GM10266 (cell line): Measurements from ENCODE around the gene PRC1.

Experiments used
- DNase-seq: peaks from one replicate; pipeline ENCODE4 v3.0.0; 2012; ENCODE audit errors: extremely low spot score
- TF ChIP-seq, protein P1 (sequence below): IDR thresholded peaks from 2 replicates; pipeline ENCODE4 v1.5.1; 2012; ENCODE audit warnings: mild to moderate bottlenecking, low read depth; ENCODE audit not compliant: control insufficient read depth, insufficient read depth; ENCODE audit errors: missing control alignments

The PRC1 gene

GRCh38 chr15:90988296-90988695 is 6.0 kb downstream of the PRC1 start:
- TF ChIP-seq, protein P1, sequence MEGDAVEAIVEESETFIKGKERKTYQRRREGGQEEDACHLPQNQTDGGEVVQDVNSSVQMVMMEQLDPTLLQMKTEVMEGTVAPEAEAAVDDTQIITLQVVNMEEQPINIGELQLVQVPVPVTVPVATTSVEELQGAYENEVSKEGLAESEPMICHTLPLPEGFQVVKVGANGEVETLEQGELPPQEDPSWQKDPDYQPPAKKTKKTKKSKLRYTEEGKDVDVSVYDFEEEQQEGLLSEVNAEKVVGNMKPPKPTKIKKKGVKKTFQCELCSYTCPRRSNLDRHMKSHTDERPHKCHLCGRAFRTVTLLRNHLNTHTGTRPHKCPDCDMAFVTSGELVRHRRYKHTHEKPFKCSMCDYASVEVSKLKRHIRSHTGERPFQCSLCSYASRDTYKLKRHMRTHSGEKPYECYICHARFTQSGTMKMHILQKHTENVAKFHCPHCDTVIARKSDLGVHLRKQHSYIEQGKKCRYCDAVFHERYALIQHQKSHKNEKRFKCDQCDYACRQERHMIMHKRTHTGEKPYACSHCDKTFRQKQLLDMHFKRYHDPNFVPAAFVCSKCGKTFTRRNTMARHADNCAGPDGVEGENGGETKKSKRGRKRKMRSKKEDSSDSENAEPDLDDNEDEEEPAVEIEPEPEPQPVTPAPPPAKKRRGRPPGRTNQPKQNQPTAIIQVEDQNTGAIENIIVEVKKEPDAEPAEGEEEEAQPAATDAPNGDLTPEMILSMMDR = no peak

DNA sequence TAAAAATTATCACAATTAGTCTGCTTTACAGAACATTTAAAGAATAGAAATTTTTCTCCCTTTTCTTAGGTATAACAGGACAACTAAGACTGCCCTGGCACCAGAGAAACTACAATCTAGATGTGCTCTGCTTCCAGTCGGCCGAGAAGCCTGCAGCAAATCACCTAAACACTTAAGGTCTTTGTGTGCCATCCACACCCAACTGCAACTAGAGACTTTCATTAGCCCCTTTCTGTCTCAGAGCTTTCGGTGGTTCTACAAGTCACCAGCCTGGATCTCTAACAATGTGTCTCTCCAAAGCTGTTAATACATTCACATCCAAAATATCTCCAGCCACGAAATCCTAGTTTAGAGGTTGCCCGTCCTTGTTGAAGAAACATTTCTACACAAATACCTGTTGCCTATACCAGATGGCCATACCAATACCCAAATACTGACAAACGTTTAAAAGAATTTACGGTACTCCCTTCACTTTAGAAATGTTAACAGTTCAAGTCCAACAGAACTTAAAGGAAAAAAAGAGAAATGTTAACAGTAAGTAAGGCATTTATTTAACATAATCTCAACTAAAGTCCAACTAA is 6.7 kb downstream of the PRC1 start:
- TF ChIP-seq, protein P1 = no peak
- no peak for DNase-seq

More at GRCh38 chr15:90988296-90988695, 6.0 kb downstream of the PRC1 start:
- DNase-seq = no peak

DNA sequence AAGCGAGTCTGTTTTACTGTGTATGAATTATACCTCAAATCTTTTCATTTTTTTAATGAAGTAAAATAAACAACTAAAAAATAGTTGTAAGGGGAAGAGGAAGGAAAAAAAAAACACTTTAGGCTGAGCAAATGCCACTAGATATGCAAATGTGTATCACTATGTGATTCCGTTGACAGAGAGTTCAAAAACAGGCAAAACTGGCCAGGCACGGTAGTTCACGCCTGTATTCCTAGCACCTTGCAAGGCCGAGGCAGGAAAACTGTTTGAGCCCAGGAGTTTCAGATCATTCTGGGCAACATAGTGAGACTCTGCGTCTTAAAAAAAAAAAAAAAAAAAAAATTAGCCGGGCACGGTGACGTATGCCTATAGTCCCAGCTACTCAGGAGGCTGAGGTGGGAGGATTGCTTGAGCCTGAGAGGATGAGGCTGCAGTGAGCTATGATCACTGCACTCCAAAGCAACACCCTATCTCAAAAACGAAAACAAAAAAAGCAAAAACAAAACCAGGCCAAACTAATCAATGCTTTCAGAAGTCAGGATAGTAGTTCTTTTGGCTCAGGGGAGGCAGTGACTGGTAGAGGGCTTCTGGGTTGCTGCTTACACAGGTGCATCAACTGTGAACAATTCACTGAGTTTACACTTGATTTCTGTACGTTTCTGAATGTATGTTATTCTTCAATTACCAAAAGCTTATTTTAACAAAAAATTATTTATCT is 7.4 kb downstream of the PRC1 start:
- TF ChIP-seq, protein P1 = no peak
- DNase-seq = no peak

- no peak for DNase-seq
- TF ChIP-seq, protein P1 = no peak
Observed at GRCh38 chr15:90982135-90982534, 12.2 kb downstream of the PRC1 start.

GRCh38 chr15:90981681-90982080 is 12.7 kb downstream of the PRC1 start:
- no peak for DNase-seq
- TF ChIP-seq, protein P1 = no peak

GRCh38 chr15:90979582-90979981 is 14.8 kb downstream of the PRC1 start:
- TF ChIP-seq, protein P1 = no peak
- DNase-seq = no peak

GRCh38 chr15:90974216-90974615 is 20.1 kb downstream of the PRC1 start:
- TF ChIP-seq, protein P1 = no peak
- DNase-seq = no peak
